Neutrophil (primary cell): ENCODE measurements around the gene SORCS2.

Source experiments
- H3K27ac ChIP-seq: fragments of 200-600 bp; sonication (generic); 2 replicates; pipeline ENCODE4 v1.5.1; 2016; ENCODE audit warnings: mild to moderate bottlenecking, moderate library complexity
- H3K27me3 ChIP-seq: fragments of 200-600 bp; sonication (generic); 2 replicates; pipeline ENCODE4 v1.6.0; 2016; ENCODE audit warnings: mild to moderate bottlenecking
- H3K36me3 ChIP-seq: fragments of 200-600 bp; sonication (generic); 2 replicates; pipeline ENCODE4 v1.5.1; 2017
- H3K4me1 ChIP-seq, 2 experiments: fragments of 200-600 bp in 1 of 2; sonication (generic) in 1 of 2; 1 replicate in 1 of 2; 2 replicates in 1 of 2; pipeline versions ENCODE4 v1.5.1 to v1.6.1; 2013 to 2016; ENCODE audit warnings: low read depth in 1 of 2, low read length in 1 of 2, mild to moderate bottlenecking in 1 of 2, moderate library complexity in 1 of 2; ENCODE audit not compliant: control insufficient read depth in 1 of 2, insufficient read depth in 1 of 2
- H3K4me3 ChIP-seq, 2 experiments: fragments of 200-600 bp in 1 of 2; sonication (generic) in 1 of 2; 1 replicate in 1 of 2; 2 replicates in 1 of 2; pipeline ENCODE4 v1.5.1; 2013 to 2016; ENCODE audit warnings: low read depth in 1 of 2, low read length in 1 of 2, mild to moderate bottlenecking in 1 of 2, moderate library complexity in 1 of 2
- H3K9me3 ChIP-seq: fragments of 200-600 bp; sonication (generic); 2 replicates; pipeline ENCODE4 v1.5.1; 2016
- TF ChIP-seq, protein P1 (sequence below): fragments of 200-600 bp; sonication (generic); IDR thresholded peaks from 2 replicates; pipeline ENCODE4 v1.5.1; 2016; ENCODE audit warnings: antibody characterized with exemption

SORCS2 gene

DNA sequence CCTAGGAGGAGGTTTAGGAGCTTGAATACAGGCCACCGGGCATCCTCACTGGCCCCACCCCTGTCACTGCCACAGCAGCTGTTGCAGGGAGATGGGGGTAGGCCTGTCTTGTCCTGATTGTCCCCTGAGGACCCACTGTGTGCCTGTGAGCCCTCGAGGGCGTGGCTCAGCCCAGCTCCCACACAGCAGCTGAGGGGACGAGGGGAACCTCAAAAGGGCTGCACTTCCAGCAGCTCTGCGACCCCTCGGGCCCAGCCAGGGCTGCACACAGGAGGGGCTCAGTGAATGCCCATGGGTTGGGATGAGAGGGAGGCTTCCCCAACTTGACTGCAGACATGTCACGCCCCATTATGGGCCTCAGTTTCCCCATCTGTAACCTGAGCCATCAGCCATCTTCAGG is 521.4 kb downstream of the SORCS2 start:
- H3K4me1 ChIP-seq: no peaks in the 10 kb centered on the region
- H3K9me3 ChIP-seq: no peaks in the 10 kb centered on the region
- no peak overlapping the region for H3K4me3 ChIP-seq
- TF ChIP-seq, protein P1, sequence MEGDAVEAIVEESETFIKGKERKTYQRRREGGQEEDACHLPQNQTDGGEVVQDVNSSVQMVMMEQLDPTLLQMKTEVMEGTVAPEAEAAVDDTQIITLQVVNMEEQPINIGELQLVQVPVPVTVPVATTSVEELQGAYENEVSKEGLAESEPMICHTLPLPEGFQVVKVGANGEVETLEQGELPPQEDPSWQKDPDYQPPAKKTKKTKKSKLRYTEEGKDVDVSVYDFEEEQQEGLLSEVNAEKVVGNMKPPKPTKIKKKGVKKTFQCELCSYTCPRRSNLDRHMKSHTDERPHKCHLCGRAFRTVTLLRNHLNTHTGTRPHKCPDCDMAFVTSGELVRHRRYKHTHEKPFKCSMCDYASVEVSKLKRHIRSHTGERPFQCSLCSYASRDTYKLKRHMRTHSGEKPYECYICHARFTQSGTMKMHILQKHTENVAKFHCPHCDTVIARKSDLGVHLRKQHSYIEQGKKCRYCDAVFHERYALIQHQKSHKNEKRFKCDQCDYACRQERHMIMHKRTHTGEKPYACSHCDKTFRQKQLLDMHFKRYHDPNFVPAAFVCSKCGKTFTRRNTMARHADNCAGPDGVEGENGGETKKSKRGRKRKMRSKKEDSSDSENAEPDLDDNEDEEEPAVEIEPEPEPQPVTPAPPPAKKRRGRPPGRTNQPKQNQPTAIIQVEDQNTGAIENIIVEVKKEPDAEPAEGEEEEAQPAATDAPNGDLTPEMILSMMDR: no peak
- no peaks in the 10 kb centered on the region for H3K36me3 ChIP-seq
- H3K27me3 ChIP-seq: peaks cover 5% of the 10 kb centered on the region
- H3K27ac ChIP-seq: no peak overlapping the region

DNA sequence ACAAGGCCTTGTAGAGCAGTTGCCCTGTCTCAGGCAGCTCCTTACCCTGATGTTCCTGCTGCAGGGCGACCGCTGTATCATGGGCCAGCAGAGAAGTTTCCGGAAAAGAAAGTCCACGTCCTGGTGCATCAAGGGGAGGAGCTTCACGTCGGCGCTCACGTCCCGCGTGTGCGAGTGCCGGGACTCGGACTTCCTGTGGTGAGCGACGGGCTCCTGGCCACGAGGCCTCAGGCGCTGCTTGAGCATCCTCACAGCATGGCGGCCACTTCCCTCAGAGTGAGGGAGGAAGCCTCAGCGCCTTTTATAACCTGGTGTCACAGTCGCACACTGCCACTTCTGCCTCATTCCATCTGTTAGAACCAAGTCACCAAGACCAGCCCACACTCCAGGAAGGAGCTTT is 521.8 kb downstream of the SORCS2 start:
- peaks cover 9% of the 10 kb centered on the region for H3K27me3 ChIP-seq
- TF ChIP-seq, protein P1: no peak
- H3K9me3 ChIP-seq: no peaks in the 10 kb centered on the region
- H3K36me3 ChIP-seq: no peaks in the 10 kb centered on the region
- no peak overlapping the region for H3K27ac ChIP-seq
- H3K4me3 ChIP-seq: no peak overlapping the region
- H3K4me1 ChIP-seq: no peaks in the 10 kb centered on the region

DNA sequence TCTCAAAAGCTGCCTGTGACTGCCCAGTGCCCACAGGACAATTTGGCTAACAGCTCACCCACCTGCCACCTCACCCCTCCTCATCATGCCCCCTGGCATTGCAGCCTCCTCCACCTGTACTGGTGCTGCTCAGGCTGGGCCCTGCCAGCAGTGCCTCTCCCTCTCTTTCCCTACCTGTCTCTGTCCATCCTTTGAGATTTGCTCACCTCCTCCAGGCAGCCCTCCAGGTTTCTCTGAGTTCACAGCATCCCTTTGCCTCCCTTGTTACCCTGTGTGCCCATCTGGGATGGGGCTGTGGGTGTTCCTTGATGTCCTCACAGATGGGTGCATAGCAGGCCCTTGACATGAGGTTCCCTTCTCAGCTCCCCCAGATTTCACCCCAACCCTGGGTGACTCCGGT is 522.4 kb downstream of the SORCS2 start:
- Histone ChIP-seq H3K9me3 (no peaks in the 10 kb centered on the region), H3K36me3 (no peaks in the 10 kb centered on the region), H3K4me3 (no peak overlapping the region), H3K27me3 (peaks cover 15% of the 10 kb centered on the region), H3K4me1 (no peaks in the 10 kb centered on the region), H3K27ac (no peak overlapping the region)
- TF ChIP-seq, protein P1: no peak

DNA sequence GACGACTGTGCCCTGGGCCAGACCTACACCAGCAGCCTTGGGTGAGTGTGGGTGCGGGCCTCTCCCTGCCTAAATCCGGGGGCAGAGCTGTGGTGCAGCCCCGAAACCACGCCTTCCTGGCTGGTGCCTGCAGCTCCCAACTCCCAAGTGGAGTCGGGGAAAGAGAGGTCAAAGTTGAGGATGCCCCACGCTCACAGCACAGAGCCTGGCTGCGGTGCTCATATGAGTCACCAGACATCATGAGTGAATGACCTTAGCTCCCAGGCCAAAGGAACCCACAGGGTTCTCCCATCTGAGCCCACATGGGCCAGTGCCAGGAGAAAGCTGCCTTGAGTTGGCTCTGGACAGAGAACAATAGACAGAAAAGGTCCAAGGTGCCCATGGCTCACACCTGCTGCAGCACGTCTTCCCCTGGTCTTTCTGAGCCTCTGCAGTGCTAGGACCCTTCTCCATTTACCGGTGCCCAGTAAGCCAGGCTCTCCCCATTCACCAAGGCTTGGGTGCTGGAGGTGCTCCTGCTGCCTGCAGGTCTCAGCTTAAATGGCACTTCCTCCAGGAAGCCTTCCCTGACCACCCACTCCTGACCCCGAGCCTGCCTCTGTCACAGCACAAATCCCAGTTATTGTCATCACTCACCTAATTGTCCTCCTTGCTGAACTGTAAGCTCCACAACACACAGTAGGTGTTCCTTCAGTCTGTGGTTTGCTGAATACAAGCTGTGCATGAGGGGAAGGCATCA is 523.1 kb downstream of the SORCS2 start:
- TF ChIP-seq, protein P1: no peak
- H3K27me3 ChIP-seq: peaks cover 22% of the 10 kb centered on the region
- no peaks in the 10 kb centered on the region for H3K9me3 ChIP-seq
- H3K36me3 ChIP-seq: no peaks in the 10 kb centered on the region
- no peak overlapping the region for H3K27ac ChIP-seq
- no peak overlapping the region for H3K4me3 ChIP-seq
- H3K4me1 ChIP-seq: no peaks in the 10 kb centered on the region

DNA sequence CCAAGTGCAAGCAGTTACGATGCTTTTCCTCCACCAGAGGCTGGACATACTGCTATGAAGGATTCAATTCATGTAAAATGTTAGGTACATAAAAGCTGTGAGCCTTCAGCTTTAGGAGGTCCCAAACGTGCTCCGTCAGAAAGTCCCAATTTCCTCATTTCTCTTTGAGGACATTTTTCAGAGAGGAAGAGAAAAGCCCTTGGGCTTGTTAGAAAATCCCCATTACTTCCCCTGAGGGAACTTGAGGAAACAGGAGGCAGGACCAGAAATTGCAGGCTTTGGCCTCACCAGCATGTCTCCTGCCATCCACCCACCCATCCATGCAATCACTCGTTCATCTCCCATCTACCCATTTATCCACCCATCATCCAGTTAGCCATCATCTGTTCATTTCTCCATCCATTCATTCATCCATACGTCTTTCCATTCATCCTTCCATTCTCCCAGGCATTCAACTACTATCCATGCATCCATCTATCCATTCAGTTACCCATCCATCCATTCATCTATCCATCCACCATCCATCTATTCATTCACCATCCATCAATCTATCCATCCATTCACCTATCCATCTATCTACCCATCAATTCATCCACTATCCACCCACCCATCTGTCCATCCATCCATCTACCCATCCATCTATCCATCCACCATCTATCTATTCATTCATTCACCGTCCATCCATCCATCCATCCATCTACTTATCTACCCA is 523.8 kb downstream of the SORCS2 start:
- Histone ChIP-seq H3K27me3 (peaks cover 27% of the 10 kb centered on the region), H3K27ac (no peak overlapping the region), H3K4me1 (no peaks in the 10 kb centered on the region), H3K36me3 (no peaks in the 10 kb centered on the region), H3K9me3 (no peaks in the 10 kb centered on the region), H3K4me3 (no peak overlapping the region)
- TF ChIP-seq, protein P1: no peak
